Measurements from ENCODE around the gene KRTAP21-2. TPM values are rescaled to one million over a fixed set of nuclear protein-coding genes. Genes with fewer than 3 reads are reported as not detected.

The KRTAP21-2 gene
- total RNA-seq (2021; ENCODE audit: unreplicated experiment) (not detected), Bru-seq, nascent RNA (not detected), BruChase-seq, experiment 1, labeled RNA remaining after a 6-hour chase (not detected), BruChase-seq, experiment 2, labeled RNA remaining after a 2-hour chase (not detected)
- not detected in 2 replicates for polyA plus RNA-seq (2012)
- long read RNA-seq, result 0 reads

DNA sequence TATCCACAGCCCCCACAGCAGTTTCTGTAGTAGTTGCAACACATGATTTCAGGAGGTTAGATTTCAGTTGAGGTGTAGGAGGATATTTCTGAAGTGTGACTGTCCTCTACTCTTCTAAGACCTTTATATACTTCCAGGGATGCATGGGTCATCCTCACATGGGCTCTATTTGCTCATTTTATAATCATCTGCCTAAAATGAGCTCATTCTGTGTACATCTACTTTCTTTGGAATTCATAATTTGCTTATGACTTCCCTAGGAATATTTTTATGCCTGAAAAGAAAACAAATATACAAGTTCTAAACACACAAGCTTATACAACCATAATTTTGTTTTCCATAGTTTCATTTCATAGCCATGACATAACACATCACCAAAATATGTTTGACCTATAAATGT, at the start of gene KRTAP21-2:
TSS of gene KRTAP21-2 (minus strand) at position 101 of the 400 bp plus-strand sequence. CDS start at position 44, 57 bp downstream.
- no peak for ATAC-seq
- BruUV-seq (replicated peaks), result no TSS peak
- Histone ChIP-seq H3K4me2 (ENCODE audit: low read length) (no peak within 1 kb of the TSS), H3K79me2 (ENCODE audit: insufficient read depth, low read length) (no peaks in the 10 kb centered on the region), H3K9me2 (ENCODE audit: insufficient read depth) (no peaks in the 10 kb centered on the region), H3K27ac (ENCODE audit: low read depth, low read length) (no peak within 1 kb of the TSS), H4K20me1 (ENCODE audit: insufficient read depth) (no peaks in the 10 kb centered on the region), H2AFZ (ENCODE audit: low read depth, low read length, poor library complexity, severe bottlenecking) (no peak within 1 kb of the TSS), H3K36me3 (ENCODE audit: control insufficient read depth in 1 of 2, insufficient read depth in 2 of 2, low read length in 2 of 2) (no peaks in the 10 kb centered on the region), H3K9ac (ENCODE audit: low read length) (no peak within 1 kb of the TSS), H3K27me3 (ENCODE audit: insufficient read depth, low read length) (no peaks in the 10 kb centered on the region), H3K4me3 (replicated peaks in 1 of 2; ENCODE audit: low read depth in 1 of 2, low read length in 2 of 2) (no peak within 1 kb of the TSS), H3K4me1 (ENCODE audit: control insufficient read depth in 1 of 2, insufficient read depth in 2 of 2, low read length in 2 of 2) (no peaks in the 10 kb centered on the region), H3K9me3 (ENCODE audit: control insufficient read depth in 1 of 2, insufficient read depth in 1 of 2, low read depth in 1 of 2, low read length in 2 of 2) (peaks cover 9 to 32% of the 10 kb centered on the region in 2 experiments; a peak in 2 of 4 replicates)
- intact Hi-C loops (cut with micrococcal nuclease), result no loop called here
- ChIA-PET POLR2A (no interaction called here), CTCF (no interaction called here), RAD21 (ENCODE audit: low non-redundant PET in 1 of 2, low total read pairs in 2 of 2, uncharacterized antibody in 2 of 2, unreplicated experiment in 2 of 2) (no interaction called here)
- no peak for DNase-seq (ENCODE audit: low read depth, low spot score)
- TF ChIP-seq POLR2A (IDR thresholded peaks at IDR 0.05; ENCODE audit: borderline replicate concordance, extremely low read depth, insufficient read depth, insufficient read length), result no peak
- TF ChIP-seq ELF1 (IDR thresholded peaks at IDR 0.05; ENCODE audit: borderline replicate concordance, low read depth), result no peak
- no peak for TF ChIP-seq TCF7L2 (IDR thresholded peaks at IDR 0.05; ENCODE audit: borderline replicate concordance, extremely low read depth, insufficient read depth, insufficient read length)
- no peak for TF ChIP-seq EZH2 (IDR thresholded peaks at IDR 0.05)
- no peak for TF ChIP-seq SP1 (IDR thresholded peaks at IDR 0.05; ENCODE audit: low read depth)
- no peak for TF ChIP-seq ZNF274 (IDR thresholded peaks at IDR 0.05; ENCODE audit: low read depth, low read length)
- no peak for TF ChIP-seq SIN3A (IDR thresholded peaks at IDR 0.05; ENCODE audit: low read depth)
- TF ChIP-seq, protein P1, sequence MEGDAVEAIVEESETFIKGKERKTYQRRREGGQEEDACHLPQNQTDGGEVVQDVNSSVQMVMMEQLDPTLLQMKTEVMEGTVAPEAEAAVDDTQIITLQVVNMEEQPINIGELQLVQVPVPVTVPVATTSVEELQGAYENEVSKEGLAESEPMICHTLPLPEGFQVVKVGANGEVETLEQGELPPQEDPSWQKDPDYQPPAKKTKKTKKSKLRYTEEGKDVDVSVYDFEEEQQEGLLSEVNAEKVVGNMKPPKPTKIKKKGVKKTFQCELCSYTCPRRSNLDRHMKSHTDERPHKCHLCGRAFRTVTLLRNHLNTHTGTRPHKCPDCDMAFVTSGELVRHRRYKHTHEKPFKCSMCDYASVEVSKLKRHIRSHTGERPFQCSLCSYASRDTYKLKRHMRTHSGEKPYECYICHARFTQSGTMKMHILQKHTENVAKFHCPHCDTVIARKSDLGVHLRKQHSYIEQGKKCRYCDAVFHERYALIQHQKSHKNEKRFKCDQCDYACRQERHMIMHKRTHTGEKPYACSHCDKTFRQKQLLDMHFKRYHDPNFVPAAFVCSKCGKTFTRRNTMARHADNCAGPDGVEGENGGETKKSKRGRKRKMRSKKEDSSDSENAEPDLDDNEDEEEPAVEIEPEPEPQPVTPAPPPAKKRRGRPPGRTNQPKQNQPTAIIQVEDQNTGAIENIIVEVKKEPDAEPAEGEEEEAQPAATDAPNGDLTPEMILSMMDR (IDR thresholded peaks at IDR 0.05 in 2 of 3, conservative IDR thresholded peaks at IDR 0.05 in 1 of 3; ENCODE audit: borderline replicate concordance in 1 of 3, insufficient read depth in 1 of 3, low read depth in 2 of 3, low read length in 2 of 3), result no peak
- TF ChIP-seq, protein P2, sequence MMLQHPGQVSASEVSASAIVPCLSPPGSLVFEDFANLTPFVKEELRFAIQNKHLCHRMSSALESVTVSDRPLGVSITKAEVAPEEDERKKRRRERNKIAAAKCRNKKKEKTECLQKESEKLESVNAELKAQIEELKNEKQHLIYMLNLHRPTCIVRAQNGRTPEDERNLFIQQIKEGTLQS (IDR thresholded peaks at IDR 0.05), result no peak
- no peak for TF ChIP-seq JUND (IDR thresholded peaks at IDR 0.05)

Measured in HCT116 (cell line).